CD4-positive, alpha-beta T cell treated with Interleukin-4 for 4 hours (primary cell): Measurements from ENCODE around the gene ZNF792.
"Not testable (repeated sequence)": the region's sequence is repeated elsewhere in the genome, so short reads cannot be mapped to it uniquely, and the experiment has no call there.

Experiments used
- DNase-seq: peaks from one replicate; pipeline ENCODE4 v3.0.0-alpha.2; 2020

Gene ZNF792

DNA sequence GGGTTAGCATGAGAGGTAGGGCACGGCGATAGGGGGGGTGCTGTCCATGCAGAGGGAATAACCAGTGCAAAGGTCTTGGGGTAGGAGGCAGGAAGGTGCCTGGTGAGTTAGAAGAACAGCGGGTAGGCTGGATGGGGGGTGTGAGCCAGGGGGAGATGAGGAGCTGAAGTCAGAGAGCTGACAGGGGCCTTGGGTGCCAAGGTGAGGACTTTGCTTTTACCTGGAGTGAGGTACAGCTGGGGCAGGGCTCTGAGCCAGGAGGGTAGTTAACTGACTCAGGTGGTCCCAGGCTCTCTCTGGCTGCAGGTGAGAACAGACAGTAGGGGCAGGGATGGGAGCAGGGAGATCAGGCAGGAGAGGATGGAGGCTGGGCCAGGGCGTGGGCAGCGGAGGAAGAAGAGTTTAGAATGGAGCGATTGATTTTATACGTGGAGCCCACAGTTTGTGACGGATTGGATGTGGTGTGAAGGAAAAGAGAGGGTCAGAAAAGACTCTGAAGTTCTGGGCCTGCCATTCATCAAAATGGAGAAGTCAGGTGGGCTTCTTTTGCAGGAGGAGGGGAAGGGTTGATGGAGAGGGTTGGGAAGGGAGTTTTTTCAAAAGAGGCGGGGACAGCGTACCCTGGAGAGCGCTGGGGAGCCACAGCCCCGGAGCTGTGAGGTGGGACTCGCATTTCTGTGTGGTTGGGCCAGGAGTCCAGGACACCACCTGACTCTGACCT, 34.9 kb upstream of the ZNF792 start:
- no peak for DNase-seq

DNA sequence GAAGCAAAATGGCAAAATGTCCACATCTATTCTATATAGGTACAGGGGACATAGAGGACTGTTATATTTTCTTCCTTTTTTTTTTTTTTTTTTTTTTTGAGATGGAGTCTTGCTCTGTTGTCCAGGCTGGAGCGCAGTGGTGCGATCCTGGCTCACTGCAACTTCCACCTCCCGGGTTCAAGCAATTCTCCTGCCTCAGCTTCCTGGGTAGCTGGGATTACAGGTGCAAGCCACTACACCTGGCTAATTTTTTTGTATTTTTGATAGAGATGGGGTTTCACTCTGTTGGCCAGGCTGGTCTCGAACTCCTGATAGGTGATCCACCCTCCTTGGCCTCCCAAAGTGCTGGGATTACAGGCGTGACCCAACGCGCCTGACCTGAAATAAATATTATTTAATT, 34.2 kb upstream of the ZNF792 start:
- DNase-seq, result not testable (repeated sequence)

DNA sequence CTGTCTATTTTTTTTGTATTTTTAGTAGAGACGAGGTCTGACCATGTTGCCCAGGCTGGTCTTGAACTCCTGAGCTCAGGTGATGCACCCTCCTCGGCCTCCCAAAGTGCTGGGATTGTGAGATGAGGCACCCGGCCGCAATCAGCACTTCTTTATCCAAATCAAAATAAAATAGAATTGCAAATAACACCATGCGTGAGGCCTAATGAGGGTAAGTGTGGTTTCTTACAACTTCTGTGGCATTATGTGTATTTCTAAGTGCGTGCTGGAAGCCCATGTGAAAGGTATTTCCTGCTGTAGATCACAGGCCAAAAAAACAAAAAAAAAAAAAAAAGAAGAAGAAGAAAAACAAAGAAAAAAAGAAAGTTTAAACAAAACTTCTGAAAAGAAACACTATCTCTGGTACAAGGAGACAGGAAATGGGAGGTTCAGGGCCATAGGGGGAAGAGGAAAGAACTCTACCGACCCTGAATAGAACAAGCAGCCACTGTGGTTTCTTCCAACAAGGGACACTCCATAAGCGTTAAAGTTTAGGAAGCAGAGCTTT, 33.1 kb upstream of the ZNF792 start:
- DNase-seq, result peak; percentile 45

DNA sequence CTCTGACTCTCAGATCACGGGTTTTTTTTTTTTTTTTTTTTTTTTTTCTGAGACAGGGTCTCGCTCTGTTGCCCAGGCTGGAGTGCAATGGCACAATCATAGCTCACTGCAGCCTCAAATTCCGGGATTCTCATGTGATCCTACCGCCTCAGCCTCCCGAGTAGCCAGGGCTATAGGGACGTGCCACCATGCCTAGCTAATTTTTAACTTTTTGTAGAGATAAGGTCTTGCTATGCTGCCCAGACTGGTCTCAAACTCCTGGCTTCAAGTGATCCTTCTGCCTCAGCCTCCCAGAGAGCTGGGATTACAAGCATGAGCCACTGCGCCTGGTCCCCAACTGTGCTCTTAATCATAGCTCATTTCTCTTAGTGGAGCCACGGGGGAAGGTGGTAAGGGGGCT, 31.5 kb upstream of the ZNF792 start:
- DNase-seq, result no peak

DNA sequence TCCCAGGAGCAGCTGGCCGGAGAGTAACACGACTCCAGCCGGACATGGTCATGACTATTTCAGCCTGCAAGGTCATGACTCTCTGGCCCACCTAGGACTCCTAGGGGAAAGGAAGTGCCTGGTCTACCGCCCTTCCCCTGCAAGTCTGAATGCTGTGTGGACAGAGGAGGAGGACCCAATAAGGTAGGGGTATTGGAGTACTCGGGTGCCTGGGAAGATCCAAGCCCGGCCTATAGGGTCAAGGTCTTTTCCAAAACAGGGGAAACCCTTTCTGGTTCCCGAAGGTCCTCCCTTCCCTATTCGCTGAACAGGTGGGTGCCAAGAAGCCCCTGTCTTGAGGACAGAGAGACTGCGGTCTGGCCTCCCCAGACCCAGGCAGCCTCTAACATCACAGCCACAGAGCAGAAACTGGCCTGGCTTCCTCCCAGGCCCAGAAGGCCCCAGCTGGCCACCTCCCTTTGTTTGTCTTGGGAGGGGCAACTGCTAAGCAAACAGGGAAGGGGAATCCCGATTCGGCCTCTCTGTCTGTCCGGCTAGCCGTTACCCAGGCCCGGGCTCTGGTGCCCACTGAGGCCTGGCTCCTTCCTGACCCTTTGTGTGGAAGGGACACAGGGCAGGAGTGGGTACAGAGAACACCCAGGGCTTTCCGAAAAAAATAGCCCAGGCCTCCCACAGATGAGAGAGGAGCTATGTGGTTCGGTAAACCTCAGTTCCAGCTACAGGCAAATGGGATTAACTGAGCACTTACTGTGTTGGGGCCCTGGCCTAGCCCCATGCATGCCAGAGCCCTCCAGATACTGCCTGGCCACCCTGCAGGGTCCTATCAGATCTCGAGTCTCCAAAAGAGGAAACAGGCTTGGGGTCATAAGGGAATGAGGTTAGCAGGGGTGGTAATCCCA, 30.9 kb upstream of the ZNF792 start:
- DNase-seq, result no peak

DNA sequence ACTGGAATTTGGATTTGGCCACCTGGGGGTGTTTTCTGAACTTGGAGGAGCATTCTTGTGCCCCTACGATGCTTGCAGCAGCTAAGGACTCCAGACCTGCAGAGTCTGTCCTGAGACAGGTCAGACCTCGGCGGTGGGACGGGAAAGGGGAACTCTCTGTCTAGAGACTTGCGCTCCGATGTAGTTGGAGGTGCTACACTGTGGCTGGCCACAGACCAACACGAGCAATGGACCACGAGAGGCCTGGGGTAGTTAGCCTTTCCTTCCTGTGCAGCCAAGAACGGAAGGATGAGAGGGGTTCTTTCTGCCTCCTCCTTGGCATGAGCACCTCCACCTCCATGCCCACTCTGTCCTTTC, 30.2 kb upstream of the ZNF792 start:
- no peak for DNase-seq

DNA sequence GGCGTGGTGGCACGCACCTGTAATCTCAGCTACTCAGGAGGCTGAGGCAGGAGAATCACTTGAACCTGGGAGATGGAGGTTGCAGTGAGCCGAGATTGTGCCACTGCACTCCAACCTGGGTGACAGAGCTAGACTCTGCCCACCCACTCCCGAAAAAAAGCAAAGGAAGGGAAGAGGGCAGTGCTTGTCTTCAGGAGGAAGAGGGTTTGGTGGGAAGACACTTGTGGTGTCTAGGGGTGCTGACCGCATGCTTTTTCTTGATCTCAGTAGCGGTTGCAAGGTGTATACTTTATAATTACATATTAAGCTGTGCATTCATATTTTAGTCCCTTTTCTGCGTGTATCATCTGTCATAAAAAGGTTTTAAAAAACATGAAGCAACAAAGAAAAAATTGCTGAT, 28.6 kb upstream of the ZNF792 start:
- not testable (repeated sequence) for DNase-seq

DNA sequence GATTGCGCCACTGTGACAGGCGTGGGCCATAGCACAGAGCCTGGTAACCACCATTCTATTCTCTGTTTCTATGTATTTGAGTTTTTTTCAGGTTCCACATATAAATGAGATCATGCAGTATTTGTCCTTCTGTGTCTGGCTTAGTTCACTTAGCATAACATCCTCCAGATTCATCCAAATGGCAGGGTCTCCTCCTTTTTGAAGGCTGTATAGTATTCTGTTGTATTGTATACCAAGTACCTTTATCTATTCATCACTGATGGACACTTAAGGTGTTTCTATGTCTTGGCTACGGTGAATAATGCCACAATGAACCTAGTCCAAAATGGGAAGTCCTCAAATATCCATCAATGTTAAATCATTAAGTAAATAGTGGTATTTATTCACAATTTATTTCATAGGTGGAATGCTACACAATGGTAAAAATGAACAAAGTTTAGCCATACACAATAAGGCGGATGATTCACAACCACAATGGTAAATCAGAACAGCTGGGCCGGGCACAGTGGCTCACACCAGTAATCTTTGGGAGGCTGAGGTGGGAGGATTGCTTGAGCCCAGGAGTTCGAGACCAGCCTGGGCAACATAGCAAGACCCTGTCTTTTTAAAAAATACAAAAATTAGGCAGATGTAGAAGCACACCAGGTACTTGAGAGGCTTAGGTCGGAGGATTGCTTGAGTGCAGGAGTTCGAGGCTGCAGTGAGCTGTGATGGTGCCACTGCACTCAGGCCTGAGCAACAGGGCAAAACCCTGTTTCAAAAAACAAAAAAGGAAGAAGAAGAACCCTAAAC, 27.7 kb upstream of the ZNF792 start:
- DNase-seq, result no peak

DNA sequence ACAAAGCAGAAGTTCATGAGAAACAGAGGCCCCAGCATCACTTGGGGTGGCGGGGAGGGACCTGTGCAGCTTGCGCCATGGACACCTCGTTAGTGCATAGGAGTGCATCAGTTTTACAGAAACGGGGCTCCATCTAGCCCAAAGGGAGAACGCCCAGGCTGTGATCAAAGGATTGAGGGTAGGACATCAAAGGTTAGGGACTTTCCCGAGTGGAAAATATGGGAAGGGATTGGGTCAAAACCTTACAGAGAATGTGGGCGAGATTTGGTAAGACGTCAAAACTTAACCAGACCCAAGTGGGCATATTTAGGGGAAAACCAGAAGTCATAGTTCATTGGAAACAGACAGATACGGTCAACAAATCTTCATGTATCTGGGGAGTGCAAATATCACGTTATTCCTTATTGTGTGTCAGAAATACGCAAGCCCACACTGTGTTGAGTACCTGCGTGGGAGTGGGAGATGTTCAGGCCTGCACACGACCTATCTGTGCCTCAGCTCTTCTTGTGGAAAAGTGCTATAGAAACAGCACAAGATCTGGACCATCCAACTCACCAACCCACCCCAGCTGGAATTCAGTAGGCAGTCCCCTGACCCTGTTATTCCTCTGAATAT, 26.7 kb upstream of the ZNF792 start:
- DNase-seq, result no peak

DNA sequence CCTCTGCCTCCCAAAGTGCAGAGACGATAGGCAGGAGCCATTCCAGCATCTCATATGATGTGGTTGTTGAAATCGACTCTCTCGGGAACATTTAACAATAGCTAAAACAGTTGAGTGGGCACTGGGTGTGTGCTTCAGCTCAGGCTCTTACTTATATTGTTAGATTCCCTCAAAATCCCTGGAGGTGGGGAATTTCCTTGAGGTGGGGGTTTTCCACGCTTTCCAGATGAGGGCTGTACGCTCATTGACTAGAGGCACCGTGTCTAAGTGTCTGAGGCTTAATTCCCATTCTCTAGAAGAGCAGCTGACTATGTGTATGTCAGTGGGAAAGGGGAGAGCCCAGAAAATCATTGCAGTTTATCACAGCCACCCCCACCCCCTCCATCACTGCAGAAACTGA, 25.3 kb upstream of the ZNF792 start:
- no peak for DNase-seq

DNA sequence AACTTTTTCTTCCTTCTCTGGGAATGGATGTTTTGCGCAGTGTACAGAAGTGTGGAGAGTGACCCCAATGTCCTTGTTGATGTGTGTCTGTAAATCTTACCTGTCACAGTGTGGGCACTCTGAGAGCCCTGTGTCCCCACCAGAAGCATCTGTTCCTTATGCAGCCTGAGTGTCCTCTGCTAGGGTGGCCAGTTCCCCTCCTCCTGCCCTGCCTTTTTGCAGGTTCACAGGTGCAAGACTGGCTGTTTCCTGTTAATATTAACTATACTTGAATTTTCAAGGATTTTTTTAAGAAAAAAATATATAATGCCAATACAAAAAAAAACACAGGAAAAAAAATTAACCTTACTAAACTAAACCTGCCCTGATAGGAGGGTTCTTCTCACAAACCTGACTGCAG, 24.1 kb upstream of the ZNF792 start:
- no peak for DNase-seq

DNA sequence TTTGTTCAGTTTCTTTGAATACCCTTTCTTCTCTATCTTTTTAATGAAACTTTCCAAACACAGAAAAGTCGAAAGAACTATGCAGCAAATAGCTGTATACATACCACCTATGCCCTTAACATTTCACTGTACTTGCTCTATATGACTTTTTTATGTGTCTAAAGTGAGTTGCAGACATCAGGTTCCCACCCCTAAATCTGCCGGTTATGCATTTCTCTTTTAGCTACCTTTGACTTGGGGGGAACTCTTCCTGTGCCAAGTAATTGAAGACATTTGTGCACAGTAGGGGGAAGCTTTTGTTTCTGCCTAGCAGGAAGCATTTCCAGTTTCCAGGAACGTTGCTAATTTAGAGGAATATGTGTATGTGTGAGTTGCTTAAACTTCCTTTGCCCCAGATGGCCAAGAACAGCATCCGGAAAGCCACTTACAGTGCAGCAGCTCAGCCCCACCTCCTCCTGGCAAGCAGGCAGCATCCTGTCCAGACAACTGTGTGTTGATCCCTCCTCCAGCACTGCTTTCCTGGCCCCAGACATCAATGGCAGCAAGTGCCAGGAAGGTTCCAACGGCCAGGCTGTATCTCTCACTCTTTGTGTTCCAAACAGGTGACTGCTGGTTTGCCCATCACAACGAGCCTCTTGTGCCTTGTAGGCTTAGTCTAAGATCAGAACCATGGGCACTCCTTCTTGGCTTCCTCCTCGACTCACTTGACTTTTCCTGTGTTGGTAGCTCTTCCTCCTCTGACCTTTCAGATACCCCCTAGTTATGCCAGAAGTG, 21.4 kb upstream of the ZNF792 start:
- no peak for DNase-seq

DNA sequence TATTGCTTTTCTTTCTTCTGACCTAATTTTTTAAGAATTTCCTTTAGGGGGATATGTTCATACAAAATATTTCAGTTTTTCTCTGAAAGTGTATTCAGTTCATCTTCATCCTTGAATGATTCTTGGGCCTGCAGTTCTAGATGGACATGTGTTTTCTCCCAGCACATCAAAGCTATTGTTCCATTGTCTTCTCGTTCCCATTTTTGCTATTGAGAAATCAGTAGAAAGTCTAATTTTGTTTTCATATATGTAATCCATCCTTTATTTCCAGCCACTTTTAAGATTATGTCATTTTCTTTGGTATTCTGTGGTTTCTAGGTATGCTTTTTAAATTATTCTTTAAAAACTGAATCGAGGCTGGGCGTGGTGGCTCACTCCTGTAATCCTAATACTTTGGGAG, 20.3 kb upstream of the ZNF792 start:
- no peak for DNase-seq

DNA sequence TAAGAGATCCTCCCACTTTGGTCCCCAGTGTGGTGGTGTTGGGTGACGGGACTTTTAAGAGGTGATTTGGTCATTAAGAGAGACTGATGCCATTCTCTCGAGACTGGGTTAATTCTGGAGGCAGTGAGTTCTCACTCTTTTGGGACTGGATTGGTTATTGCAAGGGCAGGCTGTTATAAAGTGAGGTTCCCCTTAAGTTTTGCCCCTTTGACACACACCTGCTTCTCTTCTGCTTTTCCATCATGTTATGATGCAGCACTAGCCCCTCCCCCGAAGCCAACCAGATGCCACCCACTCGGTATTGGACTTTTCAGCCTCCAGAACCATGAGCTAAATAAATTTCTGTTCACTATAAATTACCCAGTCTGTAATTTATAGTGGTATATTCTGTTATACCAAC, 19.8 kb upstream of the ZNF792 start:
- no peak for DNase-seq

DNA sequence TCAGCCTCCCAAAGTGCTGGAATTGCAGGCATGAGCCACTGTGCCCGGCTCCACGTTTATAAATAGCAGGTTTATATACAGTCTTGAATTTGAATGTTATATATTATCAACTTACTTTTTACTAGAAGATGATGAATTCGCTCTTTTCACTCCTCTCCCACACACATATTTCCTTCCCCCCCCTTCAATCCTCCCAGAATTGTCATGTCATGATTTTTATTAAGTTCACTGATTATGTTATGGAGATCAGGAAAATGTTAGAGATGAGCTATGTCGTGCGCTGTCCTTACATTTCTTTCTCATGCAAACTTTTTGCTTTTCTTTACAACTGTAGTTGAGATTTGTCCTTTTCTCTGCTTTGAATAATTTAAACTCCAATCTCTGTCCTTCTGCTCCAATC, 18.2 kb upstream of the ZNF792 start:
- DNase-seq, result no peak

DNA sequence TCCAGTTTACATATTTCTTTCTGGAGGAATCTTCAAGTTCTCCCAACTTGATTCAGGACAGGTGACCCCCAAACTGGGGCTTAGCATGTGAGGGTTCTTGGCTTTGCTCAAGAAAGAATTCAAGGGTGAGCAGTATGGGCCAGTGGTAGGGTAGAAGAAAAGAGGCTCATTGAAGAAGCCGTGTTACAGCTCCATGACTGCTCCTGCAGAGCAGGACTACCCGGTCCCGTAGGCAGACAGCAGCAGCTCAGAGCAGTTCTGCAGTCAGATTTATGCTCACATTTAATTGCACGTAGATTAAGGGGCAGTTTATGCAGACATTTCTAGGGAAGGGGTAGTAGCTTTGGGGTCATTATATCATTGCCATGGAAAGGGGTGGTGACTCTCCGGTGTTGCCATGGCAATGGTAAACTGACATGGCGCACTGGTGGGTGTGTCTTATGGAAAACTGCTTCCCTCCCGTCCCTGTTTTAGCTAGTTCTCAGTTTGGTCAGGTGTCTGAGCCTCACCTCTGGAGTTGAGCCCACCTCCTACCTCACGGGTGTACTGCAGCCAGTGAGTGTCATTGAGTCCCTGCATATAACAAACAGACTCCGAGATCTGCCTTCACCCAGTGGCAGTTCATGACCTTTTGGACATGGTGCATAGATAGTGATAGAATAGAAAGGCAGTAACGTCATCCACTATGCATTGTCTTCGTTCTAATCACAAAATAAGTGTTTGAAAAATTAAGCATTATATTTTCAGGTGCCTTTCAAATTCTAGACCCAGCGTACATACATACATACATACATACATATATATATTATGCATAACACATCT, 16.0 kb upstream of the ZNF792 start:
- DNase-seq, result no peak

DNA sequence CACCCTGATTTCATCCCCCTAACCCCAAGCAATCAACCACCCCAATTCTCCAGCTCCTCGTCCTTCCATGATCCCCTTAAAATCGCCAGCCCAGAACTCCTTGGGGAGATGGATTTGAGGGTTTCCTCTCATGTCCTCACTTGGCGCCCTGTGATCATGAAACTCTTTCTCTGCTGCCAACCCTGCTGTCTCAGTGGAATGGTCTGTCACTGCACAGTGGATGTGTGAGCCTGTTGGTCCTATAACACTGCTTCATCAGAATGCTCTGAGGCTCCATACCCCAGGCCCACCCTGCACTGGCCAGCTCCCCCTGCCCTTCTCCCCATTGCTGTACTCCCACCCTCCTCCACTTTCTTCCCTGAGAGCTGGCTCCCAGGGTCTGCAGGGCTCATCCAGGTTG, 12.6 kb upstream of the ZNF792 start:
- DNase-seq, result no peak

DNA sequence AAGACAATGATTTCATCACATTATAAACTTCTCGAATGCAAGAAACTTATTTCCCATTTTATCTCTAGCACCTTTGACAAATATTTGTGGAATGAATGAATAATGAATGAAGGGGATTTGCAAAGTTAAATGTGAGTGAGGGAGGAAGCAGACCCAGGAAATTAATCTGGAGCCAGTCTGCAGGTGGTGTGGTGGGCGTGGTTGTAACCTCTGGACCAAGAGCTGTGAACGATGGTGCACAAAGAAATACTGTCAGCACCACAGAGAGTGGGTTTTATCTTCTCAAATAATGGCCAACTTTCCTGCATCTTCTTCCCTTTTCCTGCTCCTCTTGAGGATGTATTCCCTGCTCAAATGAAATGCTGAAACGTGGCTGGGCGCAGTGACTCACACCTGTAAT, 11.0 kb upstream of the ZNF792 start:
- DNase-seq, result no peak

DNA sequence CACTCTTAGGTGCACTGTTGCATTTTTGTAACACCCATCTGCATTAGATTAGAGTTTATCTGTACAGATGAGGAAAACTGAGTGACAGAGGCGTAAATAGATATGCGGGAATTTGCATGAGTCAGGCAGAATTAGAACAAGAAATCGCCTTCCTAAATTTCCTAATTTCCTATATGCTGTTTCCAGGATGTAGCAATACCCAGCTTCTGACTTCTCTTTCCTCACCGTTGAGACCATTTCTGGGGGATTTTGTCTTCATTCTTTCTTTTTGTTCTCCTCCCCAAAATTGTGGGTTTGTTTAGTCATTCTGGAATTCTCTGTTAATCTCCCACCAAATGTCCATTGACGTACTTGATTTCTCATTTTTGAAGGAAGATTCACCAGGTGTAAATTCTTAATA, 10.6 kb upstream of the ZNF792 start:
- no peak for DNase-seq

DNA sequence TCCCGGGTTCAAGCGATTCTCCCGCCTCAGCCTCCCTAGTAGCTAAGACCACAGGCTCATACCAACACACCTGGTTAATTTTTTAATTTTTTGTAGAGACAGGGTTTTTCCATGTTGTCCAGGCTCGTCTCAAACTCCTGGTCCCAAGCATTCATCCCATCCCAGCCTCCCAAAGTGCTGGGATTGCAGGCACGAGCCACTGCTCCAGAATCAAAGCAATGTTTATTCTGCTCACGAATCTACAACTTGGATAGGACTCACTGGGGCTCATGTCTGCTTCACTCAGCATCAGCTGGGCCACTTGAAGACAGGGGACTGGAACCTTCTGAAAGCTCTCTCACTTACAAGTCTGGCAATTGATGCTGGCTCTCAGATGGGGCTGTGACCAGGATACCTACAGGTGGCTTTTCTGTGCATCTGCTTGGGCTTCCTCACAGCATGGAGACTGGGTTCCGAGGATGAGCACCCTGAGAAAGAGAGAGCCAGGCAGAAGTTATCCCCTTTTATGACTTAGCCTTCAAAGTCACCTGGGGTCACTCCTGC, 8.2 kb upstream of the ZNF792 start:
- no peak for DNase-seq
